ENCODE measurements around the gene LIN9.
A peak's percentile ranks its signal among the peaks of the same experiment; 100 is the strongest.

LIN9 gene

DNA sequence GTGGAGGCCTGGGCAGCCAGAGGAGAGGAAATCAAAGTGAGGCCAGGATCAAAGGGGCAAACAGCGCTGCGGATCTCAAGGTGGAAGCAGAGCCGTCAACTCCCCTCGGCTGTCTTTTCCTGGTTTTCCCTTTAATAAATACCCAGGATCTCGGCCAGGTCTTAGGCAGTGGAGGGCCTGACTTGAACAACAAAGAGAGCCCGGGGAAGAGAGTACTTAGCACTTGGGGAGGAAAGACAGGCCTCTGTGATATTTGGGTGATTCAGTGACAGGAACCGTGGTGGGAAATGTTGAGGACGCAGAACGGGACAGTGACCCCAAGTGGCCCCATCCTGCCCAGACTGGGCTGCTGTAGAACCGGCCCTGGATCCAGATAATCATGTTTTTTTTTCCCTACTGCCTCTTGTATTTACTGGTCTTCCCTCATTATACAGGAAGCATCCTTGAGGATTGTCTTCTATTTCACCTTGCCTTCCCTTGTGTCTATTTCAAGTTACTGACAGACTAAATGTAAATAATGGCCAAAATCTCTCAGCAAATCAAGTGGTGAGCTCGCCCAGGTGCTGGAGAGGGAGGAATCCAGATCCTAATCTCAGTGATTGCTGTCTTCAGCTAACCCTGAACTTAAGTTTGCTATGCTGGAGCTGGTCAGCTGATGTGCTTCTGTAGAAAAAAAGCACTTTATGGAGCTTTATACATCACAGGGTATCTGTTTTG is 88.3 kb downstream of the LIN9 start:
- DNase-seq (ENCODE audit: low read depth in 2 of 2), result no peak
- TF ChIP-seq, protein P1, sequence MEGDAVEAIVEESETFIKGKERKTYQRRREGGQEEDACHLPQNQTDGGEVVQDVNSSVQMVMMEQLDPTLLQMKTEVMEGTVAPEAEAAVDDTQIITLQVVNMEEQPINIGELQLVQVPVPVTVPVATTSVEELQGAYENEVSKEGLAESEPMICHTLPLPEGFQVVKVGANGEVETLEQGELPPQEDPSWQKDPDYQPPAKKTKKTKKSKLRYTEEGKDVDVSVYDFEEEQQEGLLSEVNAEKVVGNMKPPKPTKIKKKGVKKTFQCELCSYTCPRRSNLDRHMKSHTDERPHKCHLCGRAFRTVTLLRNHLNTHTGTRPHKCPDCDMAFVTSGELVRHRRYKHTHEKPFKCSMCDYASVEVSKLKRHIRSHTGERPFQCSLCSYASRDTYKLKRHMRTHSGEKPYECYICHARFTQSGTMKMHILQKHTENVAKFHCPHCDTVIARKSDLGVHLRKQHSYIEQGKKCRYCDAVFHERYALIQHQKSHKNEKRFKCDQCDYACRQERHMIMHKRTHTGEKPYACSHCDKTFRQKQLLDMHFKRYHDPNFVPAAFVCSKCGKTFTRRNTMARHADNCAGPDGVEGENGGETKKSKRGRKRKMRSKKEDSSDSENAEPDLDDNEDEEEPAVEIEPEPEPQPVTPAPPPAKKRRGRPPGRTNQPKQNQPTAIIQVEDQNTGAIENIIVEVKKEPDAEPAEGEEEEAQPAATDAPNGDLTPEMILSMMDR (IDR thresholded peaks at IDR 0.05; ENCODE audit: low read depth, low read length), result no peak

DNA sequence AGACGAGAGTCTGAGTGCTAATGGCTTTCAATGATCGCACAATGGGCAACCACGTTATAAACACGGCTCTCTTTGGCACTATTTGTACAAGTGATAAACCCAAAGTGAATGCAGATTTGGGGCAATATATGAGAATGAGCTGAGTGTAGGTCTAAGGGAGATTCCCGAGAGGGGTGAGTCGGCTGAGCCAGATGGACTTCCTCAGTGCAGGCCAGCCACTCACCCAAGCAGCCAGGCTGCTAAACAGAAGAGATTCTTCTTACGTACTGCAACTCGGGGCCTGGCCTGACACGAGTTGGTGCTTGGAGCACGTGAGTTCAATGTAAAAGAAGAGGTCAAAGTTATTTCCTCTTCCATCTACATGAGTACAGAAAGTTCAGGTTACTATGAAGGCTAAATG is 91.7 kb downstream of the LIN9 start:
- TF ChIP-seq, protein P1 (IDR thresholded peaks at IDR 0.05; ENCODE audit: low read depth, low read length), result no peak
- DNase-seq (ENCODE audit: low read depth in 2 of 2), result peak; percentile 37 to 60
- H3K4me3 ChIP-seq (replicated peaks in 1 of 2; ENCODE audit: low read depth in 2 of 2, low read length in 2 of 2), result no peak overlapping the region

More for the DNA sequence above, 88.3 kb downstream of the LIN9 start:
- no peak overlapping the region for H3K4me3 ChIP-seq (replicated peaks in 1 of 2; ENCODE audit: low read depth in 2 of 2, low read length in 2 of 2)

DNA sequence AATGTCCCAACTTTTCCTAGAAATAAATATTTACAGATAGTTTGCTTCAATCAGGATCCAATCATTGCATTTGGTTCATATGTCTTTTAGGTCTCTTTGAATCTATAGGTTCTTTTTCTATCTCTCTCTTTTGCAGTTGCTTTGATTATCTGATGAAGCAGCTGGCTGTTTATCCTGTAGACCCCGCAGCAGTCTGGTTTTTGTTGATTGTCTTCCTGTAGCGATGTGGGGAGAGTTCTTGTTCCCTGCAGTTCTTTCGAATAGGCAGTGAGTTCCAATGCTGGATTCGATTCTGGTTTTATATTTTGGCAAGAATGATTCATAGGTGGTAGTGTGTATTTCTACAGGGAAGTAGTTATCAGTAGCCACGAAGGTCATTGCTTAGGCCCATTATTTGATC is 92.9 kb downstream of the LIN9 start:
- TF ChIP-seq, protein P1 (IDR thresholded peaks at IDR 0.05; ENCODE audit: low read depth, low read length), result no peak
- DNase-seq (ENCODE audit: low read depth in 2 of 2), result no peak
- no peak overlapping the region for H3K4me3 ChIP-seq (replicated peaks in 1 of 2; ENCODE audit: low read depth in 2 of 2, low read length in 2 of 2)

DNA sequence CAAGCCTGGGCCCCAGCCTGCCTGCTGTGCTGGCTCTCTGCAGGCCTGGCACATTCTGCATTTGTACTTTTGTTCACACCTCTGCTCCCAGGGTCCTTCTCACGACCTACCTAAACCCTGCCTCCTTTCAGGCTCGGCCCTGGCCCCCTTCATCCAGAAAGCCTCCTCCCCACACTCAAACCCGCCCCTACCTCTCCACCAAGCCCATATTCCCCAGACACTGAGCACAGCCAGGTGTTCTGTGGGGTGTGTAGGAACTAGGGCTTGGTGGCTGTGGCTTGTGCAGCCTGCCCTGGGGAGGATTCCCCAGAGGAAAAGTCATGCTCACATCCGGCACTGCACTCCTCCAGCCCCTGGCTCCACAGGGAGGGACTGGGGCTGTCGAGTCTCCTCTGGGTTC is 93.7 kb downstream of the LIN9 start:
- H3K4me3 ChIP-seq (replicated peaks in 1 of 2; ENCODE audit: low read depth in 2 of 2, low read length in 2 of 2), result no peak overlapping the region
- TF ChIP-seq, protein P1 (IDR thresholded peaks at IDR 0.05; ENCODE audit: low read depth, low read length), result no peak
- no peak for DNase-seq (ENCODE audit: low read depth in 2 of 2)

DNA sequence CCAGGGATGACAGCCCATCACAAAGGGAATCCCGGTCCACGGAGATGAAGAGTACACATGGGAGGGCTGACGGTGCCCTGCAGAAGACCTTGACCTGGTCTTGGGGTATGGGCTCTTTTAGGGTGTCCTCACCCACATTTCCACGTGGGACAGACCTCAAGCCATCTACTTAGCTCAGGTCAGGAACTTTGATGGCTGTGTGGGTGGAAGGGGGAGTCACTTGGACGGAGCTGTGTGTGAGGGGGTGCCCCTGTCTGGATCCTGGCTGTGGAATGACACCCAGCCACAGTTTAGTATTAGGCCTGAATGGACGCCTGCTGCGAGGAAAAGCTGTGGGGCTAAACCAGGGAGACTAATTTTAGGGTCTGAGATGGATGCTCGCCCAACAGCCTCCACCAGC is 96.4 kb downstream of the LIN9 start:
- TF ChIP-seq, protein P1 (IDR thresholded peaks at IDR 0.05; ENCODE audit: low read depth, low read length), result no peak
- DNase-seq (ENCODE audit: low read depth in 2 of 2), result no peak
- no peak overlapping the region for H3K4me3 ChIP-seq (replicated peaks in 1 of 2; ENCODE audit: low read depth in 2 of 2, low read length in 2 of 2)

DNA sequence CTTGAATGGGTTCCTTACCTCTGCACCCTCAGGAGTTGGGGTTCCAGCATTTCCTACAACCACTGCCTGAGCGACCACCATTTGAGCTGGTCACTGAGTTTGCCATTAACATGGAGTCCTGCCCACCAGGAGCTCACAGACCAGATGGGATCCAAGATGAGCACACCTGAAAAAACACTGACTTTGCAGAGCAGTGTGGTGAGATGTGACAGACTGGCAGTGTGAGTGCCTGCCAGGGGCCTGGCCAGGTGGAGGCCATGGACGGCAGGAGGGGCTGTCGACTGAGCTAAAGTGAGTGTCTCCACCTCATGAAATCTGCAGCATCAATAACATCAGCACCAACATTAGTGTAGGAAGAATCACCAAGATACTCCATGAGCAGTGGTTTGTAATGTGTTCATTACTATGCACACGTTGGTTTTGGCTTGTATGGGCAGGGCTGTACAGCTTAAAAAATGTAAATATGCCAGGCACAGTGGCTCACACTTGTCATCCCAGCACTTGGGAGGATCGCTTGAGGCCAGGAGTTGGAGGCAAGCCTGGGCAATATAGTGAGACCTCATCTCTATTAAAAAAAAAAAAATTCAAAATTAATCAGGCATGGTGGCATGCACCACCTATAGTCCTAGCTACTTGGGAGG is 97.7 kb downstream of the LIN9 start:
- TF ChIP-seq, protein P1 (IDR thresholded peaks at IDR 0.05; ENCODE audit: low read depth, low read length), result no peak
- DNase-seq (ENCODE audit: low read depth in 2 of 2), result no peak
- H3K4me3 ChIP-seq (replicated peaks in 1 of 2; ENCODE audit: low read depth in 2 of 2, low read length in 2 of 2), result no peak overlapping the region

All from cardiac fibroblast (primary cell).